ENCODE results near the gene ZNRF3.

The ZNRF3 gene

DNA sequence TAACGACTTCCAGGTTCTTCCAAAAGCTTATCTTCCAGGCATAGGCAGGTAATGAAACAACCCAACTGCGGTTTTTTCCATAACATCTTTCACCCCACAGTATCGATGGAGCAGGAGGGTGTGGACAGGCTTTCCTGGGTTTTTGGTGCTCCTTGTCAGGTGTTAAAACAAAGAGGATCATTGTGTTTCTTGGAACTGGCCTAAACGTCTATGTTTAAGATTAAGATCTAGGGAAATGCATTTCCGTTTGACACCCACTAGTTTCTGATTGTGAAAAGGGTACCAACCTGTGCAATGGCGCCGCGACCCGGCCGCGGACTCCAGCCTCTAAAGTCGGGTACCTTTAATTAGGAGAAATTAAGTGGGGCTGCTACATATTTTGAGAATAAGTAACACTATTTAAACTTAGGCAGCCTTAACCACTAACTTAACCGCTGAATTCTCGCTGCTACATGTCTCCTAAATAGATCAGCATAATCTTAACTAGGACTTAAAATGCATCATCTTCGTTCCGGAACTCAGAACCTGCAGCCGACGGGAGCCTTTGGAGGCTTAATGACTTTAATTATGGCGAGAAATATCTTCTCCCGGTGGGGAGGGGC is 146.7 kb downstream of the ZNRF3 start:
- peak overlapping the region; percentile 51 for H3K4me3 ChIP-seq (ENCODE audit: low read depth, low read length)

DNA sequence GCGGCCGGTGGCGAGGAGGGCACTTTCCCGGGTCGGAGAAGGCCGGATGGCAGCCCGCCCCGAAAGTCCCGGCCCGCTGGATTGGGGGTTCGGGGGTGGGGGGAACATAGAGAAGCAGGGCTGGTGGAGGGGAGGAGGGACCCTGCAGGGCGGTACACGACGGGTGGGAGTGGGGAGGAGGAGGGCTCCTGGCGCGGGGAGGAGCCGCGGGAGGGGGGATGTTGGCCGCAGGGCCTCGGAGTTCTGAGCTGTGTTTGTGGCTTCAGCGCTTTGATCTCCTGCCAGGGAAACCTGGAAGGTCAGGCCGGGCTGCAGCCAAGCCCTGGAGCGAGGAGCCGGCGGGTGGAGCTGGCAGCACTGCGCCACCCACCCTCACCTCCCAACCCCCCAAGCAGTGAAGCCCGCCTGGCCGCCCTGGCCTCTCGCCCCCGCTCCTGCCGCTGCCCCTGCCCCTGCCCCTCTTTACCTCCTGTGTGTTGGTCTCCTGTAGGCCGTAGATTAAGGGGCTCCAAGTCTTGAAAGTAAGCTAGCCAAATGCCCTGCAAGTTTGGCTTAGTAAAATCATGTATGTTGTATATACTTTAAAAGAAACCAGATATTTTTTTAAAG is 147.3 kb downstream of the ZNRF3 start:
- TF ChIP-seq, protein P1, sequence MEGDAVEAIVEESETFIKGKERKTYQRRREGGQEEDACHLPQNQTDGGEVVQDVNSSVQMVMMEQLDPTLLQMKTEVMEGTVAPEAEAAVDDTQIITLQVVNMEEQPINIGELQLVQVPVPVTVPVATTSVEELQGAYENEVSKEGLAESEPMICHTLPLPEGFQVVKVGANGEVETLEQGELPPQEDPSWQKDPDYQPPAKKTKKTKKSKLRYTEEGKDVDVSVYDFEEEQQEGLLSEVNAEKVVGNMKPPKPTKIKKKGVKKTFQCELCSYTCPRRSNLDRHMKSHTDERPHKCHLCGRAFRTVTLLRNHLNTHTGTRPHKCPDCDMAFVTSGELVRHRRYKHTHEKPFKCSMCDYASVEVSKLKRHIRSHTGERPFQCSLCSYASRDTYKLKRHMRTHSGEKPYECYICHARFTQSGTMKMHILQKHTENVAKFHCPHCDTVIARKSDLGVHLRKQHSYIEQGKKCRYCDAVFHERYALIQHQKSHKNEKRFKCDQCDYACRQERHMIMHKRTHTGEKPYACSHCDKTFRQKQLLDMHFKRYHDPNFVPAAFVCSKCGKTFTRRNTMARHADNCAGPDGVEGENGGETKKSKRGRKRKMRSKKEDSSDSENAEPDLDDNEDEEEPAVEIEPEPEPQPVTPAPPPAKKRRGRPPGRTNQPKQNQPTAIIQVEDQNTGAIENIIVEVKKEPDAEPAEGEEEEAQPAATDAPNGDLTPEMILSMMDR (IDR thresholded peaks at IDR 0.05; ENCODE audit: low read depth, low read length) = no peak
- H3K4me3 ChIP-seq (ENCODE audit: low read depth, low read length) = peak overlapping the region; percentile 51

More for the DNA sequence above, 146.7 kb downstream of the ZNRF3 start:
- TF ChIP-seq, protein P1 (IDR thresholded peaks at IDR 0.05; ENCODE audit: low read depth, low read length) = no peak

DNA sequence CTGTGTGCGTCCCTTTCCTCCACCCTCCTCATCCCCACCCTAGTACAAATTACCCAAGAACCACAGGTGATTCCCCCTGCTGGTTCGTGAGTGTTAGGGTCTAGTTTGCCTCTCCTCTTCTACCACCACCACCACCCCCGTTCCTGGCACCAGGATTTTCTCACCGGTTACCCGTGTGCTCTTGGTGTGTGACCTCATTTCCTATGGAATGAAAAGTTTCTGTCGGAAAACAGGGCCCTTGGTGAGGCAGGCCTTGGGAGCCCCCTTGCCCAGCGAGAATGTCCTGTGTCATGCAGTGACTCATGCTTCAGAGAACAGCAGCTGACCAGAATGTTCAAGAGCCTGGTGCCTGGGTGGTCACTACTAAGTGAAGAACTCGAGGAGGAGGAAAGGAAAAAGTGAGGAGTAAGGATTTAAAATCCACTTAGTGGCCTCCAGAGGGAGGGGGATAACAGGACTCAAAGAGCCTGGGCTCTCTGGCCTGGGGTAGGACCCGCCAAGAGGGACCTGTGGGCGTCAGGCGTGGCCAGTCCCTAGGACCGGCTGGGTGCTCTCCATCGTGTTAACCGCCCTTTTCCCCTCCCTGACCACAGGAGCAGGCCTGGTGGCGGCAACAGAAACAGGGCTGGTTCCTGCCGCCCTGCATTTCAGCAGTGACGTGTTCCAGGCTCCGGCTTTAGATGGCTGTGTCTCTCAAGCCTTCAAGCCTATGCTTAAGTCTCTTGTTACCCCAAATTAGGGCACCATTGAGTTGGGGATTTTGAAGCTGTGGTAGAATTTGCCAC is 148.0 kb downstream of the ZNRF3 start:
- peak overlapping the region; percentile 51 for H3K4me3 ChIP-seq (ENCODE audit: low read depth, low read length)
- TF ChIP-seq, protein P1 (IDR thresholded peaks at IDR 0.05; ENCODE audit: low read depth, low read length) = no peak

DNA sequence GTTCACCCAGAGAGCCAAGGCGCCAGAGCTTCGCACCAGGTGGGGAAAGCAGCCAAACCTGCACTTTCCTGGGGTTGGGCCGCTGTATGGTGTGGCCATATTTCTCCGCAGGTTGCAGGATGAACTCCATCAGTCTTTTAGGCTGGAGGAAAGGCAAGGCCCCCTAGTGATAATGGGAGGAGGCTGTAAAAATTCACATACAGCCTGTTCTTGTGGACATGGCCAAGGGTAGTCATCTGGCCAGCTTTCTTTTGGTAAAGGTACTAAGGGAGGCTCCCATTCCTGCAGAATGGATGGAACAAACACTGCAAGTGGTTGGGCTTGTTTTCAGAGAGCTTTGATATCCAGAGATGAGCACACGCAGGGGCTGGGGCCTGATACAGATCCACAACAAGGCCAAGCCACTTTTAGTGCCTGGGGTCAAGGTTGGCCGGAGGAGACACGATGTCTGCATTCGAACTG is 148.7 kb downstream of the ZNRF3 start:
- peak overlapping the region; percentile 51 for H3K4me3 ChIP-seq (ENCODE audit: low read depth, low read length)
- TF ChIP-seq, protein P1 (IDR thresholded peaks at IDR 0.05; ENCODE audit: low read depth, low read length) = no peak

DNA sequence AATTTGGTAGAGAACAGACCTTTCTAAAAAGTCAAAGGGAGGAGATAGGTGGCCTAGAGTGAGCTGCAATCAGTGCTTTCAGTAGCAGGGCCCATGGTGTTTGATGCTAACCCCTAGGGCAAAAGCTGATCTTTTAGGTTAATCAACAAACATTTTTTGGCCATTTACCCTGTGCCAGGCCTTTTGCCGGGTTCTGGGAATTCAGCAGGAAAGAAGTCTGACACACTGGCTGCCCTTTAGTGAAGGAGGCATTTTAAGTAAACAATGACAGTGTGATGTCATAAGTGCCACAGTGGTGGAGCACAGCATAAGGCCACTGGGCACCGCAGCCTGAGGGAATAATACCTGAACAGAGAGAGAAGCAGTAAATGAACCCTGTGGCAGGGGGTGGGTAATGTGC is 149.2 kb downstream of the ZNRF3 start:
- TF ChIP-seq, protein P1 (IDR thresholded peaks at IDR 0.05; ENCODE audit: low read depth, low read length) = no peak
- no peak overlapping the region for H3K4me3 ChIP-seq (ENCODE audit: low read depth, low read length)

DNA sequence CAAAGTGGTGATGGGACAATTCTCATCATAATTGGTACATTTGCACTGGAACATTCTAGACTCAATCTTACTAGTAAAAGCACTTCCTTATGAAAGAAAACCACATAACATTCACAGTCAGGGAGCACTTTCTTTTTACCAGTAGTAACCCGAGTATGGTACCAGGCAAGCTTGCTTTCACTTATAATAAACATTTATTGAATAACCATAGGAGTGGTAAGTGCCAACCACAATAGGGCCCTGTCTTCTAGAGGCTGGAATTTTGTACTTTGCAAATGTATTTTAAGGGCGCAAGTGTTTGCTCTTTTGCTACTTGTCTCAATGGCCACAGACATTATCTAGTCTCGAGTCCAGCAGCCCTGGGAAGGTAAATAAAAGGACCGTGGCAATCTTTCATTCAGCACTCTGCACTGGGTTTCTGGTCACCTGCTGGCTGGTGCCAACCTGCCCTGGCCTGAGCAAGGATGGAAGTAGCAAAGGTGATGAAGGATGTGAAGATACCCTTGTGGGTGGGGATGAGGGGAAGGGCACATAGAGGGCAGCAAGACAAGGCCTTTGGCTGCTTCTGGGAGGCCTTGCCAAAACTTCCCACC is 154.1 kb downstream of the ZNRF3 start:
- H3K4me3 ChIP-seq (ENCODE audit: low read depth, low read length) = no peak overlapping the region
- TF ChIP-seq, protein P1 (IDR thresholded peaks at IDR 0.05; ENCODE audit: low read depth, low read length) = no peak
